Measurements from ENCODE around the gene SOS1.

DNA sequence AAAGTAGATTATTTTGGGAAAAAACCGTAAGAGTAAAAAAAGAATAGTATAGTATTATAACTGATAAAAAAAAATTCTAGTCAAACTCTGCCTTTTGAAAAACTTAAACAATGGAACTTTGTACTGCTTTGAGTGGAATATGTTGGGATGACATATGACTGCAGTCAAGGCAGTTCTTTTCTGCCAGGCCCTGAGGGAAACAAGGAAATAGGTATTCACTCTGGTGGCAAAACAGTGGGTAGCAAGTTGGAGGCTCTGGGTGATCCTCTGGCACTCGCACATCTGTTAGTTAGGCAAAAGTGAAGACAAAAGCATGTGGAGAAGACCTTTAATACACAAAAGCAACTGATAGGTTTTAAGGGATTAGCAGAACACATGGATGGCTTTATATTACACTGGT is 129.0 kb downstream of the SOS1 start:
- TF ChIP-seq, protein P1, sequence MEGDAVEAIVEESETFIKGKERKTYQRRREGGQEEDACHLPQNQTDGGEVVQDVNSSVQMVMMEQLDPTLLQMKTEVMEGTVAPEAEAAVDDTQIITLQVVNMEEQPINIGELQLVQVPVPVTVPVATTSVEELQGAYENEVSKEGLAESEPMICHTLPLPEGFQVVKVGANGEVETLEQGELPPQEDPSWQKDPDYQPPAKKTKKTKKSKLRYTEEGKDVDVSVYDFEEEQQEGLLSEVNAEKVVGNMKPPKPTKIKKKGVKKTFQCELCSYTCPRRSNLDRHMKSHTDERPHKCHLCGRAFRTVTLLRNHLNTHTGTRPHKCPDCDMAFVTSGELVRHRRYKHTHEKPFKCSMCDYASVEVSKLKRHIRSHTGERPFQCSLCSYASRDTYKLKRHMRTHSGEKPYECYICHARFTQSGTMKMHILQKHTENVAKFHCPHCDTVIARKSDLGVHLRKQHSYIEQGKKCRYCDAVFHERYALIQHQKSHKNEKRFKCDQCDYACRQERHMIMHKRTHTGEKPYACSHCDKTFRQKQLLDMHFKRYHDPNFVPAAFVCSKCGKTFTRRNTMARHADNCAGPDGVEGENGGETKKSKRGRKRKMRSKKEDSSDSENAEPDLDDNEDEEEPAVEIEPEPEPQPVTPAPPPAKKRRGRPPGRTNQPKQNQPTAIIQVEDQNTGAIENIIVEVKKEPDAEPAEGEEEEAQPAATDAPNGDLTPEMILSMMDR (IDR thresholded peaks at IDR 0.05) = no peak
- no peak for TF ChIP-seq POLR2A (IDR thresholded peaks at IDR 0.05)

All from uterus (tissue), 2 donors.